GM19452 (cell line): ENCODE measurements around the gene IQCM.

Source experiments
- ATAC-seq: cut with Tn5 transposase; IDR thresholded peaks from one replicate; pipeline ENCODE4 v1.9.1; 2021; ENCODE audit not compliant: unreplicated experiment

The IQCM gene

GRCh38 chr4:149815743-149816142, at the start of gene IQCM:
IQCM (minus strand) TSS chr4:149815843; CDS start chr4:149742691, 73,152 bp downstream.
- no peak for ATAC-seq

GRCh38 chr4:149857446-149857845, 41.8 kb upstream of the IQCM start:
- ATAC-seq: no peak

GRCh38 chr4:149845743-149846142, 30.1 kb upstream of the IQCM start:
- ATAC-seq: no peak

- ATAC-seq: no peak
Measured at GRCh38 chr4:149841686-149842085, 26.0 kb upstream of the IQCM start.

GRCh38 chr4:149838036-149838435, 22.4 kb upstream of the IQCM start:
- no peak for ATAC-seq

GRCh38 chr4:149836546-149836945, 20.9 kb upstream of the IQCM start:
- ATAC-seq: no peak

GRCh38 chr4:149835280-149835679, 19.6 kb upstream of the IQCM start:
- ATAC-seq: no peak

GRCh38 chr4:149831656-149832208, 16.1 kb upstream of the IQCM start:
- no peak for ATAC-seq

- no peak for ATAC-seq
Measured at GRCh38 chr4:149830823-149831222, 15.2 kb upstream of the IQCM start.

- ATAC-seq: no peak
Measured at GRCh38 chr4:149825336-149825735, 9.7 kb upstream of the IQCM start.

GRCh38 chr4:149823769-149824221, 8.2 kb upstream of the IQCM start:
- ATAC-seq: no peak

- no peak for ATAC-seq
Measured at GRCh38 chr4:149801416-149801815, 14.2 kb downstream of the IQCM start.

GRCh38 chr4:149799546-149799945, 16.1 kb downstream of the IQCM start:
- no peak for ATAC-seq

- ATAC-seq: no peak
Measured at GRCh38 chr4:149796381-149796780, 19.3 kb downstream of the IQCM start.

- ATAC-seq: no peak
Measured at GRCh38 chr4:149795256-149795655, 20.4 kb downstream of the IQCM start.

GRCh38 chr4:149794352-149794751, 21.3 kb downstream of the IQCM start:
- no peak for ATAC-seq

GRCh38 chr4:149793459-149793858, 22.2 kb downstream of the IQCM start:
- ATAC-seq: no peak

GRCh38 chr4:149791851-149792250, 23.8 kb downstream of the IQCM start:
- ATAC-seq: no peak

- no peak for ATAC-seq
Measured at GRCh38 chr4:149790172-149790907, 25.3 kb downstream of the IQCM start.

- no peak for ATAC-seq
Measured at GRCh38 chr4:149788300-149788699, 27.3 kb downstream of the IQCM start.

GRCh38 chr4:149785696-149786431, 29.8 kb downstream of the IQCM start:
- ATAC-seq: no peak

- no peak for ATAC-seq
Measured at GRCh38 chr4:149784018-149784417, 31.6 kb downstream of the IQCM start.
